Ovary (tissue), 3 donors: ENCODE results near the gene DNAJC15.

Experiments used
- CTCF ChIP-seq, 3 donors: fragments of 450-650 bp in 2 of 3; fragments of 200-600 bp in 1 of 3; IDR thresholded peaks; one replicate each; pipeline versions ENCODE4 v1.5.1 to v1.8.0; 2016 to 2022; ENCODE audit warnings: antibody characterized with exemption in 3 of 3, mild to moderate bottlenecking in 1 of 3
- EP300 ChIP-seq: sonication (generic); formaldehyde crosslinking; IDR thresholded peaks from one replicate; pipeline ENCODE4 v1.6.1; 2017; ENCODE audit warnings: antibody characterized with exemption
- POLR2A ChIP-seq: fragments of 450-650 bp; IDR thresholded peaks from one replicate; pipeline ENCODE4 v1.6.1; 2017; ENCODE audit warnings: antibody characterized with exemption, mild to moderate bottlenecking, moderate library complexity
- donor health status: DM: no; HTN: no; CAD: no.

- TF ChIP-seq CTCF (IDR thresholded peaks at IDR 0.05) (no peak), EP300 (no peak), POLR2A (no peak)
Observed at GRCh38 chr13:43107780-43108179, 84.4 kb downstream of the DNAJC15 start.
